ENCODE measurements around the gene CHST11.

The CHST11 gene

GRCh38 chr12:104427547-104427938, 29.2 kb upstream of the CHST11 start:
- TF ChIP-seq ZNF610 (tag by site-specific recombination; IDR thresholded peaks at IDR 0.05; ENCODE audit: borderline replicate concordance) (no peak), OSR2 (tag by site-specific recombination; IDR thresholded peaks at IDR 0.05) (no peak), ZFHX2 (tag by site-specific recombination; conservative IDR thresholded peaks at IDR 0.05) (no peak), PRDM4 (tag by site-specific recombination; IDR thresholded peaks at IDR 0.05) (no peak), REPIN1 (tag by site-specific recombination; IDR thresholded peaks at IDR 0.05; ENCODE audit: low read depth) (no peak), ZNF664 (tag by site-specific recombination; IDR thresholded peaks at IDR 0.05) (no peak), ZNF248 (tag by site-specific recombination; IDR thresholded peaks at IDR 0.05) (no peak), BCL6B (tag by site-specific recombination; IDR thresholded peaks at IDR 0.05) (no peak), ZNF169 (tag by site-specific recombination; IDR thresholded peaks at IDR 0.05) (no peak), PATZ1 (tag by site-specific recombination; IDR thresholded peaks at IDR 0.05) (no peak), ZBTB44 (tag by site-specific recombination; IDR thresholded peaks at IDR 0.05) (no peak), ZNF266 (tag by site-specific recombination; IDR thresholded peaks at IDR 0.05; ENCODE audit: low read depth) (no peak), KLF8 (tag by site-specific recombination; IDR thresholded peaks at IDR 0.05) (no peak), KLF1 (tag by site-specific recombination; IDR thresholded peaks at IDR 0.05) (no peak)
- ChIA-PET CTCF (interaction anchor here (1.0 to 1.2 kb wide), 2 partner anchors 28 to 46 kb away, joined by 3 to 4 read pairs; no protein-coding TSS in a partner anchor), POLR2A (no interaction called here)
- no peaks in the 10 kb centered on the region for H3K9me3 ChIP-seq (ENCODE audit: control insufficient read depth, insufficient read depth, low read depth, low read length)
- no peaks in the 10 kb centered on the region for H3K36me3 ChIP-seq (ENCODE audit: control insufficient read depth in 2 of 2, insufficient read depth in 1 of 2, low read length in 2 of 2)
- no peaks in the 10 kb centered on the region for H3K4me1 ChIP-seq (ENCODE audit: control insufficient read depth, insufficient read depth, low read length)
- H3K27ac ChIP-seq (ENCODE audit: extremely low read depth, low read depth, low read length) = no peak overlapping the region
- H3K4me3 ChIP-seq (ENCODE audit: low read depth, low read length) = no peak overlapping the region

- Histone ChIP-seq H3K4me1 (ENCODE audit: control insufficient read depth, insufficient read depth, low read length) (no peaks in the 10 kb centered on the region), H3K9me3 (ENCODE audit: control insufficient read depth, insufficient read depth, low read depth, low read length) (no peaks in the 10 kb centered on the region), H3K36me3 (ENCODE audit: control insufficient read depth in 2 of 2, insufficient read depth in 1 of 2, low read length in 2 of 2) (no peaks in the 10 kb centered on the region), H3K4me3 (ENCODE audit: low read depth, low read length) (no peak overlapping the region), H3K27ac (ENCODE audit: extremely low read depth, low read depth, low read length) (no peak overlapping the region)
- ChIA-PET CTCF (no interaction called here), POLR2A (no interaction called here)
- TF ChIP-seq ZBTB11 (tag by site-specific recombination; conservative IDR thresholded peaks at IDR 0.05; ENCODE audit: low read depth) (no peak), ZEB2 (tag by site-specific recombination; IDR thresholded peaks at IDR 0.05) (no peak), YY1 (tag by site-specific recombination; IDR thresholded peaks at IDR 0.05) (no peak), ZBTB21 (tag by site-specific recombination; IDR thresholded peaks at IDR 0.05) (no peak), ZBTB48 (tag by site-specific recombination; IDR thresholded peaks at IDR 0.05) (no peak), HOXA7 (CRISPR knock-in tag; IDR thresholded peaks at IDR 0.05; ENCODE audit: borderline replicate concordance) (no peak), ZNF529 (tag by site-specific recombination; IDR thresholded peaks at IDR 0.05; ENCODE audit: insufficient replicate concordance) (no peak), ZSCAN30 (tag by site-specific recombination; IDR thresholded peaks at IDR 0.05) (no peak), ZNF555 (tag by site-specific recombination; conservative IDR thresholded peaks at IDR 0.05) (no peak), ZNF214 (tag by site-specific recombination; IDR thresholded peaks at IDR 0.05; ENCODE audit: borderline replicate concordance) (no peak), ZXDB (tag by site-specific recombination; IDR thresholded peaks at IDR 0.05) (no peak)
These were observed 23.7 kb upstream of the CHST11 start for GRCh38 chr12:104433061-104433460.

Data from HEK293 (cell line).